H9 (cell line): ENCODE measurements around the gene EPB41. TPM values are rescaled to one million over a fixed set of nuclear protein-coding genes. Genes with fewer than 3 reads are reported as not detected.
A peak's percentile ranks its signal among the peaks of the same experiment; 100 is the strongest.
"Not testable (repeated sequence)": the region's sequence is repeated elsewhere in the genome, so short reads cannot be mapped to it uniquely, and the experiment has no call there.

Experiments
- DNase-seq: peaks from one replicate; pipeline ENCODE4 v3.0.0-alpha.2; 2017
- H2AFZ ChIP-seq: one replicate; pipeline ENCODE4 v1.6.1; 2013; ENCODE audit warnings: mild to moderate bottlenecking, low read length, control low read depth, moderate library complexity
- H2AK5ac ChIP-seq: 2 replicates; pipeline ENCODE4 v1.6.1; 2013; ENCODE audit warnings: low read length, control low read depth, mixed read lengths; ENCODE audit not compliant: insufficient read length
- H2BK120ac ChIP-seq: one replicate; pipeline ENCODE4 v1.6.1; 2013; ENCODE audit warnings: low read depth, mild to moderate bottlenecking, low read length, control low read depth, inconsistent platforms; ENCODE audit not compliant: poor library complexity, severe bottlenecking
- H2BK12ac ChIP-seq: 2 replicates; pipeline ENCODE4 v1.6.1; 2013; ENCODE audit warnings: low read length, control low read depth, mixed read lengths, low read depth; ENCODE audit not compliant: insufficient read length
- H2BK15ac ChIP-seq: 2 replicates; pipeline ENCODE4 v1.6.1; 2013; ENCODE audit warnings: low read depth, low read length, control low read depth
- H2BK20ac ChIP-seq: one replicate; pipeline ENCODE4 v1.6.1; 2013; ENCODE audit warnings: low read depth, mild to moderate bottlenecking, low read length, control low read depth, inconsistent platforms; ENCODE audit not compliant: poor library complexity, severe bottlenecking
- H2BK5ac ChIP-seq: 2 replicates; pipeline ENCODE4 v1.6.1; 2013; ENCODE audit warnings: low read length, control low read depth, mixed read lengths; ENCODE audit not compliant: insufficient read length
- H3K14ac ChIP-seq: 2 replicates; pipeline ENCODE4 v1.6.1; 2013; ENCODE audit warnings: low read length, control low read depth; ENCODE audit not compliant: insufficient read depth
- H3K18ac ChIP-seq: 2 replicates; pipeline ENCODE4 v1.6.1; 2013; ENCODE audit warnings: low read depth, mild to moderate bottlenecking, mixed read lengths, low read length, control low read depth; ENCODE audit not compliant: insufficient read length
- H3K23ac ChIP-seq: 2 replicates; pipeline ENCODE4 v1.6.1; 2013; ENCODE audit warnings: low read length, control low read depth, mixed read lengths, low read depth; ENCODE audit not compliant: insufficient read length
- H3K23me2 ChIP-seq: 2 replicates; pipeline ENCODE4 v1.6.1; 2013; ENCODE audit warnings: low read depth, mild to moderate bottlenecking, mixed read lengths, low read length, control low read depth; ENCODE audit not compliant: insufficient read length, poor library complexity, severe bottlenecking
- H3K27ac ChIP-seq: 2 replicates; pipeline ENCODE4 v1.5.1; 2013; ENCODE audit warnings: low read length, control low read depth, mixed read lengths, low read depth; ENCODE audit not compliant: insufficient read length
- H3K27me3 ChIP-seq: 2 replicates; pipeline ENCODE4 v1.6.1; 2013; ENCODE audit warnings: low read length, control low read depth, inconsistent platforms; ENCODE audit not compliant: insufficient read depth
- H3K4ac ChIP-seq: 2 replicates; pipeline ENCODE4 v1.6.1; 2013; ENCODE audit warnings: low read depth, mild to moderate bottlenecking, control low read depth, inconsistent platforms, low read length, moderate library complexity
- H3K4me1 ChIP-seq: 2 replicates; pipeline ENCODE4 v1.6.1; 2013; ENCODE audit warnings: low read length, control low read depth, inconsistent platforms; ENCODE audit not compliant: insufficient read depth
- H3K4me2 ChIP-seq: 2 replicates; pipeline ENCODE4 v1.6.1; 2013; ENCODE audit warnings: low read length, control low read depth, mixed read lengths; ENCODE audit not compliant: insufficient read length, insufficient read depth
- H3K56ac ChIP-seq: 2 replicates; pipeline ENCODE4 v1.6.1; 2013; ENCODE audit warnings: low read depth, mild to moderate bottlenecking, mixed read lengths, low read length, control low read depth; ENCODE audit not compliant: insufficient read length
- H3K79me1 ChIP-seq: 2 replicates; pipeline ENCODE4 v1.6.1; 2013; ENCODE audit warnings: low read depth, mild to moderate bottlenecking, moderate library complexity, low read length, control low read depth, inconsistent platforms; ENCODE audit not compliant: insufficient read depth, poor library complexity, severe bottlenecking
- H3K79me2 ChIP-seq: 2 replicates; pipeline ENCODE4 v1.6.1; 2013; ENCODE audit warnings: low read length, control low read depth, inconsistent platforms; ENCODE audit not compliant: insufficient read depth
- H3K9ac ChIP-seq: 2 replicates; pipeline ENCODE4 v1.6.1; 2013; ENCODE audit warnings: low read length, control low read depth, mixed read lengths; ENCODE audit not compliant: insufficient read length; ENCODE audit errors: extremely low read depth
- H3K9me3 ChIP-seq: one replicate; pipeline ENCODE4 v1.6.1; 2013; ENCODE audit warnings: low read depth, low read length, inconsistent platforms; ENCODE audit not compliant: control insufficient read depth
- H3T11ph ChIP-seq: one replicate; pipeline ENCODE4 v1.6.1; 2013; ENCODE audit warnings: mild to moderate bottlenecking, low read length, control low read depth, inconsistent platforms
- H4K20me1 ChIP-seq: one replicate; pipeline ENCODE4 v1.6.1; 2013; ENCODE audit not compliant: control insufficient read depth, insufficient read length, insufficient read depth
- H4K5ac ChIP-seq: 2 replicates; pipeline ENCODE4 v1.6.1; 2013; ENCODE audit warnings: low read depth, mild to moderate bottlenecking, mixed read lengths, low read length, control low read depth; ENCODE audit not compliant: insufficient read length
- H4K8ac ChIP-seq: replicated peaks from 2 replicates; pipeline ENCODE4 v1.6.1; 2013; ENCODE audit warnings: low read length, control low read depth, mixed read lengths, low read depth; ENCODE audit not compliant: insufficient read length
- H4K91ac ChIP-seq: 2 replicates; pipeline ENCODE4 v1.6.1; 2013; ENCODE audit warnings: low read depth, mild to moderate bottlenecking, moderate library complexity, mixed read lengths, low read length, control low read depth; ENCODE audit not compliant: insufficient read length
- H3K27ac Mint-ChIP-seq, 3 experiments: 2 replicates in 2 of 3; 3 replicates in 1 of 3; pipeline ENCODE4 v1.8.0; 2020 to 2021; ENCODE audit warnings: mixed read lengths in 3 of 3, mild to moderate bottlenecking in 1 of 3, moderate library complexity in 1 of 3
- H3K27me3 Mint-ChIP-seq: 2 replicates; pipeline ENCODE4 v1.8.0; 2021; ENCODE audit warnings: low read depth, mild to moderate bottlenecking, moderate library complexity, mixed read lengths
- H3K36me3 Mint-ChIP-seq, 3 experiments: 2 replicates in 2 of 3; 3 replicates in 1 of 3; pipeline ENCODE4 v1.8.0; 2020 to 2021; ENCODE audit warnings: low read depth in 3 of 3, mixed read lengths in 3 of 3; ENCODE audit not compliant: insufficient read depth in 1 of 3
- H3K4me1 Mint-ChIP-seq, 2 experiments: 2 replicates each; pipeline ENCODE4 v1.8.0; 2020; ENCODE audit warnings: mixed read lengths in 2 of 2
- H3K4me3 Mint-ChIP-seq, 2 experiments: 2 replicates in 1 of 2; 3 replicates in 1 of 2; pipeline ENCODE4 v1.8.0; 2020 to 2021; ENCODE audit warnings: mild to moderate bottlenecking in 2 of 2, mixed read lengths in 2 of 2, moderate library complexity in 1 of 2
- H3K9me3 Mint-ChIP-seq, 2 experiments: 2 replicates in 1 of 2; 3 replicates in 1 of 2; pipeline ENCODE4 v1.8.0; 2020; ENCODE audit warnings: mild to moderate bottlenecking in 2 of 2, mixed read lengths in 2 of 2, moderate library complexity in 1 of 2
- CTCF ChIP-seq: fragments of 200-600 bp; sonication (generic); conservative IDR thresholded peaks from 3 replicates; pipeline ENCODE4 v1.8.0; 2021; ENCODE audit warnings: antibody characterized with exemption, mild to moderate bottlenecking
- WGBS: extraction: QIAGEN DNeasy Blood & Tissue Kit; methylation state at CpG from one replicate; pipeline ENCODE4 v1.1.7; 2013; ENCODE audit warnings: missing lambda C conversion rate, low lambda C conversion rate, mixed read lengths; ENCODE audit not compliant: insufficient read length; ENCODE audit errors: extremely low coverage; 5-methylcytosine and 5-hydroxymethylcytosine counted together
- total RNA-seq: library from RNA; stranded (reverse); gene quantifications from 2 replicates; pipeline ENCODE4 v1.2.1, GENCODE V29; 2021

The EPB41 gene
- total RNA-seq, 1 experiment from 2014 or later: 75.4 TPM

GRCh38 chr1:28871631-28872401 lies 42.6 kb upstream of the EPB41 start:
- H4K20me1 ChIP-seq: no peaks in the 10 kb centered on the region
- no peak overlapping the region for H3K23ac ChIP-seq
- no peak overlapping the region for H3K4me2 ChIP-seq
- no peak overlapping the region for H3K14ac ChIP-seq
- no peaks in the 10 kb centered on the region for H3K79me1 ChIP-seq
- H3T11ph ChIP-seq: no peak overlapping the region
- no peak overlapping the region for H3K4ac ChIP-seq
- no peaks in the 10 kb centered on the region for H3K4me1 ChIP-seq
- H4K91ac ChIP-seq: peak overlapping the region; percentile 36
- DNase-seq: no peak
- H3K9ac ChIP-seq: no peak overlapping the region
- no peak overlapping the region for H3K18ac ChIP-seq
- no peaks in the 10 kb centered on the region for H3K23me2 ChIP-seq
- H2BK12ac ChIP-seq: no peak overlapping the region
- WGBS: no CpG with 5 or more reads among the region's 12 CpGs
- no peaks in the 10 kb centered on the region for H3K9me3 ChIP-seq
- Mint-ChIP-seq H3K4me3 (no peak overlapping the region), H3K27ac (peak overlapping the region in 1 of 3 experiments; percentile 87; a peak in 2 of 7 replicates), H3K36me3 (no peaks in the 10 kb centered on the region), H3K27me3 (peaks cover 6% of the 10 kb centered on the region), H3K9me3 (no peaks in the 10 kb centered on the region), H3K4me1 (peaks cover 2 to 3% of the 10 kb centered on the region in 2 experiments; a peak in 2 of 4 replicates)
- no peak overlapping the region for H3K27ac ChIP-seq
- no peak overlapping the region for H2BK20ac ChIP-seq
- no peak for TF ChIP-seq CTCF
- no peak overlapping the region for H2BK15ac ChIP-seq
- H3K56ac ChIP-seq: no peak overlapping the region
- H2AFZ ChIP-seq: no peak overlapping the region
- H4K8ac ChIP-seq: no peak overlapping the region
- H3K27me3 ChIP-seq: no peaks in the 10 kb centered on the region
- no peaks in the 10 kb centered on the region for H3K79me2 ChIP-seq
- no peak overlapping the region for H2AK5ac ChIP-seq
- no peak overlapping the region for H2BK5ac ChIP-seq
- no peak overlapping the region for H4K5ac ChIP-seq
- H2BK120ac ChIP-seq: no peak overlapping the region

GRCh38 chr1:28875134-28875533 lies 39.2 kb upstream of the EPB41 start:
- not testable (repeated sequence) for H2BK15ac ChIP-seq, H4K8ac ChIP-seq, H3K27ac Mint-ChIP-seq, H3K4me3 Mint-ChIP-seq, H3K9me3 Mint-ChIP-seq, H2BK120ac ChIP-seq, H3K27me3 ChIP-seq, H3K27ac ChIP-seq, H3K23me2 ChIP-seq, H2AFZ ChIP-seq, H3K18ac ChIP-seq, H3K4me2 ChIP-seq, H4K91ac ChIP-seq, H3K9me3 ChIP-seq, H3K56ac ChIP-seq, H2BK12ac ChIP-seq, H3K23ac ChIP-seq, DNase-seq, H3T11ph ChIP-seq, H3K79me1 ChIP-seq, H2BK5ac ChIP-seq, H4K5ac ChIP-seq, H3K36me3 Mint-ChIP-seq, H3K14ac ChIP-seq, H2BK20ac ChIP-seq, H4K20me1 ChIP-seq, H3K4ac ChIP-seq, H2AK5ac ChIP-seq, H3K79me2 ChIP-seq, H3K4me1 Mint-ChIP-seq, H3K4me1 ChIP-seq, H3K27me3 Mint-ChIP-seq, H3K9ac ChIP-seq
- whole genome bisulfite sequencing: no CpG with 5 or more reads among the region's 5 CpGs
